Body of pancreas (tissue), 4 donors: Measurements from ENCODE around the gene ZBTB4.

ENCODE experiments used
- CTCF ChIP-seq, 7 experiments: fragments of 450-650 bp in 4 of 7; fragments of 200-600 bp in 3 of 7; sonication (generic) in 3 of 7; IDR thresholded peaks; one replicate each; pipeline ENCODE4 v1.5.1; 2016 to 2019; ENCODE audit warnings: antibody characterized with exemption in 7 of 7
- POLR2A ChIP-seq, 3 donors: fragments of 450-650 bp; IDR thresholded peaks; one replicate each; pipeline ENCODE4 v1.6.1; 2016; ENCODE audit warnings: antibody characterized with exemption in 3 of 3, mild to moderate bottlenecking in 2 of 3

- peak in 4 of 7 experiments; percentile 4 to 37 (median 29) for TF ChIP-seq CTCF (IDR thresholded peaks at IDR 0.05)
- TF ChIP-seq POLR2A (IDR thresholded peaks at IDR 0.05), result no peak
Observed at GRCh38 chr17:7502987-7503386, 23.6 kb upstream of the ZBTB4 start.
